ENCODE data around the gene SAMD3. TPM values are rescaled to one million over a fixed set of nuclear protein-coding genes. Genes with fewer than 3 reads are reported as not detected.
"Not testable (repeated sequence)": the region's sequence is repeated elsewhere in the genome, so short reads cannot be mapped to it uniquely, and the experiment has no call there.

SAMD3 gene
- total and polyA plus RNA-seq, 2 of the 8 experiments (the other 6 are each of a cell fraction or from before 2014, with no cell fraction given): 1.8 to 1.9 TPM

GRCh38 chr6:130149016-130149415, 73.7 kb downstream of the SAMD3 start:
- H4K5ac ChIP-seq (ENCODE audit: insufficient read length, low read depth, low read length); H4K8ac ChIP-seq (ENCODE audit: extremely low read depth, insufficient read depth, low read length); H3K79me2 ChIP-seq (ENCODE audit: control insufficient read depth in 1 of 2, insufficient read depth in 2 of 2, low read length in 2 of 2); H2BK20ac ChIP-seq (ENCODE audit: low read length); H3K9me3 ChIP-seq (ENCODE audit: insufficient read depth in 2 of 2, low read depth in 1 of 2, low read length in 1 of 2); H3K27ac ChIP-seq (ENCODE audit: low read depth, low read length); H3K56ac ChIP-seq (replicated peaks; ENCODE audit: insufficient read length, low read depth, low read length); H3K23ac ChIP-seq (ENCODE audit: insufficient read length); H3K4me1 ChIP-seq (replicated peaks in 1 of 4; ENCODE audit: control insufficient read depth in 3 of 4, insufficient read depth in 4 of 4, low read length in 3 of 4); H3K9ac ChIP-seq (replicated peaks in 1 of 4; ENCODE audit: extremely low read depth in 1 of 4, low read depth in 3 of 4, low read length in 3 of 4); H4K91ac ChIP-seq (replicated peaks; ENCODE audit: insufficient read length, low read length); H4K20me1 ChIP-seq (replicated peaks in 1 of 2; ENCODE audit: control insufficient read depth in 1 of 2, insufficient read depth in 2 of 2, low read length in 2 of 2); H3K27me3 ChIP-seq (replicated peaks in 1 of 4; ENCODE audit: control insufficient read depth in 3 of 4, extremely low read depth in 1 of 4, insufficient read depth in 3 of 4, low read length in 3 of 4); H3K4ac ChIP-seq (replicated peaks; ENCODE audit: insufficient read length, low read depth, low read length); H2BK15ac ChIP-seq (ENCODE audit: low read length); DNase-seq (ENCODE audit: low read depth in 1 of 2, low spot score in 2 of 2); H3K36me3 ChIP-seq (ENCODE audit: control insufficient read depth in 2 of 4, insufficient read depth in 4 of 4, low read length in 3 of 4); FAIRE-seq; H2AFZ ChIP-seq (ENCODE audit: low read length); H2AK5ac ChIP-seq (ENCODE audit: low read depth, low read length); H3K79me1 ChIP-seq (ENCODE audit: low read depth, low read length); H3K14ac ChIP-seq (ENCODE audit: insufficient read length); H3K4me3 ChIP-seq (ENCODE audit: extremely low read depth in 1 of 4, insufficient read depth in 2 of 4, low read depth in 3 of 4, low read length in 4 of 4); H2BK120ac ChIP-seq (replicated peaks; ENCODE audit: low read depth, low read length); H2BK5ac ChIP-seq (ENCODE audit: low read depth, low read length); H2BK12ac ChIP-seq (ENCODE audit: low read depth, low read length); POLR2A ChIA-PET (ENCODE audit: partially characterized antibody); H3K23me2 ChIP-seq (ENCODE audit: low read depth, low read length); H3K18ac ChIP-seq (ENCODE audit: extremely low read depth, low read length); H3K4me2 ChIP-seq (ENCODE audit: insufficient read depth in 1 of 2, low read depth in 2 of 2, low read length in 2 of 2): not testable (repeated sequence)
- CTCF ChIA-PET (ENCODE audit: partially characterized antibody): interaction anchor here (0.6 to 2.2 kb wide), 11 partner anchors 10 to 529 kb away, joined by 3 to 8 read pairs (median 3); partner anchors contain the start of gene SAMD3
- 86% methylated on average over 2 of the region's 2 CpGs; no CpG with 5 or more reads in 1 of the 2 experiments for WGBS, 2 experiments (ENCODE audit: extremely low coverage in 1 of 2, insufficient coverage in 1 of 2, insufficient read length in 1 of 2, insufficient replicate concordance in 2 of 2, low coverage in 1 of 2, low lambda C conversion rate in 2 of 2, missing lambda C conversion rate in 1 of 2)

All from H1 (cell line).